K562 (cell line): Measurements from ENCODE around the gene PRDM15. TPM values are rescaled to one million over a fixed set of nuclear protein-coding genes. Genes with fewer than 3 reads are reported as not detected.

ENCODE experiments used
- ATAC-seq: fragments of 200-7000 bp; cut with Tn5 transposase; 3 replicates; pipeline ENCODE4 v1.9.1; 2020; ENCODE audit warnings: moderate library complexity
- BruUV-seq: library from RNA; stranded (reverse); fragments of 400-500 nt; replicated peaks from 2 replicates; lab custom pipeline; 2021; lab: Mats Ljungman, UMichigan
- CTCF ChIA-PET: fragments of 300-600 bp; formaldehyde crosslinking; extraction: SDS; loops from one replicate; lab custom pipeline; 2021; ENCODE audit warnings: low intra/inter-chr PET ratio; lab: Yijun Ruan, JAX
- POLR2A ChIA-PET: fragments of 300-600, 350-650 bp; sonication (Branson Sonifier 250); formaldehyde crosslinking; extraction: SDS; loops from one replicate; lab custom pipeline; 2021; ENCODE audit warnings: antibody characterized with exemption, inconsistent platforms; lab: Yijun Ruan, JAX
- DNase-seq, 4 experiments: peaks; one replicate each; pipeline versions ENCODE4 v3.0.0 to v3.0.0-alpha.2; 2011 to 2018; ENCODE audit warnings: low spot score in 3 of 4, mixed read lengths in 3 of 4; ENCODE audit errors: extremely low read depth in 1 of 4
- FAIRE-seq: peaks from 2 replicates; lab custom pipeline; 2011; peaks lifted over from hg19 to GRCh38; lab: Jason Lieb, UNC
- H2AFZ ChIP-seq: 2 replicates; pipeline ENCODE4 v1.6.0; 2011; ENCODE audit warnings: low read depth, low read length, control low read depth, inconsistent platforms
- H3K27ac ChIP-seq: fragments of 200-600 bp; 3 replicates; pipeline ENCODE4 v1.8.0; 2011; ENCODE audit warnings: low read depth, mild to moderate bottlenecking, control low read depth, inconsistent platforms, low read length, moderate library complexity, mixed read lengths; ENCODE audit errors: extremely low read depth
- H3K27me3 ChIP-seq, 2 experiments: fragments of 300-600 bp in 1 of 2; 2 replicates in 1 of 2; 3 replicates in 1 of 2; pipeline versions ENCODE4 v1.6.0 to v1.8.0; 2011; ENCODE audit warnings: inconsistent platforms in 2 of 2, low read length in 2 of 2, mild to moderate bottlenecking in 1 of 2, mixed read lengths in 1 of 2, moderate library complexity in 1 of 2; ENCODE audit not compliant: control insufficient read depth in 2 of 2, insufficient read depth in 2 of 2
- H3K36me3 ChIP-seq: fragments of 300-600 bp; 3 replicates; pipeline ENCODE4 v1.8.0; 2011; ENCODE audit warnings: mild to moderate bottlenecking, low read length, inconsistent platforms; ENCODE audit not compliant: control insufficient read depth, insufficient read depth
- H3K4me1 ChIP-seq, 2 experiments: fragments of 200-600 bp in 1 of 2; replicated peaks in 1 of 2; 2 replicates in 1 of 2; 3 replicates in 1 of 2; pipeline versions ENCODE4 v1.5.1 to v1.8.0; 2011; ENCODE audit warnings: inconsistent platforms in 2 of 2, low read length in 2 of 2, mild to moderate bottlenecking in 1 of 2, mixed read lengths in 1 of 2, moderate library complexity in 1 of 2; ENCODE audit not compliant: control insufficient read depth in 2 of 2, insufficient read depth in 2 of 2
- H3K4me2 ChIP-seq: 2 replicates; pipeline ENCODE4 v1.6.1; 2011; ENCODE audit warnings: low read length, control low read depth, inconsistent platforms, mixed read lengths; ENCODE audit not compliant: insufficient read depth
- H3K4me3 ChIP-seq: fragments of 200-600 bp; sonication (generic), shearing (Covaris generic); 2 replicates; pipeline ENCODE4 v1.5.1; 2016; ENCODE audit warnings: control low read depth, inconsistent platforms
- H3K79me2 ChIP-seq: fragments of 200-600 bp; 3 replicates; pipeline ENCODE4 v1.8.0; 2011; ENCODE audit warnings: low read length, inconsistent platforms; ENCODE audit not compliant: control insufficient read depth, insufficient read depth
- H3K9ac ChIP-seq, 2 experiments: 2 replicates each; pipeline versions ENCODE4 v1.6.0 to v1.6.1; 2011; ENCODE audit warnings: low read depth in 2 of 2, low read length in 2 of 2, control low read depth in 1 of 2, inconsistent platforms in 1 of 2, mild to moderate bottlenecking in 1 of 2, mixed read lengths in 1 of 2; ENCODE audit not compliant: insufficient read depth in 1 of 2
- H3K9me1 ChIP-seq: one replicate; pipeline ENCODE4 v1.6.0; 2011; ENCODE audit warnings: inconsistent platforms, mild to moderate bottlenecking, low read length, moderate library complexity; ENCODE audit not compliant: control insufficient read depth, insufficient read depth
- H3K9me3 ChIP-seq: replicated peaks from 2 replicates; pipeline ENCODE4 v1.5.1; 2011; ENCODE audit warnings: low read depth, low read length, inconsistent platforms; ENCODE audit not compliant: control insufficient read depth, insufficient read depth
- H4K20me1 ChIP-seq: replicated peaks from 2 replicates; pipeline ENCODE4 v1.6.1; 2011; ENCODE audit warnings: low read length, inconsistent platforms, mixed read lengths; ENCODE audit not compliant: control insufficient read depth, insufficient read depth
- CBX3 ChIP-seq, 2 experiments: IDR thresholded peaks; 1 replicate in 1 of 2; 2 replicates in 1 of 2; pipeline ENCODE4 v1.6.1; 2012; ENCODE audit warnings: inconsistent platforms in 2 of 2, low read length in 2 of 2, borderline replicate concordance in 1 of 2, control low read depth in 1 of 2
- GATA2 ChIP-seq: sonication (generic); formaldehyde crosslinking; IDR thresholded peaks from 2 replicates; pipeline ENCODE4 v1.4.0; 2020; ENCODE audit warnings: mild to moderate bottlenecking, missing genetic modification reagents
- HDAC1 ChIP-seq, 2 experiments: fragments of 450-650 bp; IDR thresholded peaks; 2 replicates each; pipeline ENCODE4 v1.6.1; 2016 to 2017; ENCODE audit warnings: inconsistent platforms in 1 of 2, mild to moderate bottlenecking in 1 of 2, moderate library complexity in 1 of 2
- SMARCA4 ChIP-seq: fragments of 450-650 bp; IDR thresholded peaks from 2 replicates; pipeline ENCODE4 v1.6.1; 2016
- TBL1XR1 ChIP-seq, 2 experiments: IDR thresholded peaks; 2 replicates each; pipeline ENCODE4 v1.6.1; 2012; ENCODE audit warnings: improper control_type of control experiment in 2 of 2, low read length in 2 of 2, mild to moderate bottlenecking in 1 of 2
- ZNF780A ChIP-seq: fragments of 250-450 bp; sonication (Bioruptor Pico); IDR thresholded peaks from 2 replicates; pipeline ENCODE4 v1.5.0; 2021; ENCODE audit warnings: mild to moderate bottlenecking
- WGBS: fragments of 100-300 bp; shearing (Covaris generic); methylation state at CpG from one replicate; pipeline ENCODE4 v1.1.6; 2016; ENCODE audit warnings: low coverage, mixed read lengths; ENCODE audit not compliant: insufficient coverage; ENCODE audit errors: missing lambda C conversion rate; 5-methylcytosine and 5-hydroxymethylcytosine counted together
- in situ Hi-C: fragments of 300-500 bp; cut with MboI; formaldehyde crosslinking; loops from 4 replicates; pipeline ENCODE4 v1.15.0; 2018; ENCODE audit warnings: inconsistent platforms, mixed read lengths
- intact Hi-C: fragments of 100-400 bp; cut with micrococcal nuclease; formaldehyde crosslinking; loops from 2 replicates; pipeline ENCODE4 v1.14.2; 2022
- polyA plus RNA-seq, 8 experiments: library from polyadenylated mRNA; depleted of rRNA in 4 of 8; stranded (reverse) in 5 of 8; unstranded in 3 of 8; fragments of >200 nt; fragmentation: Nextera tagmentation in 2 of 8; fragmentation: Illumina TruSeq in 1 of 8; extraction: Ambion mirVana in 2 of 8; extraction: Trizol in 1 of 8; gene quantifications; 2 replicates each; pipeline versions ENCODE4 v1.2.1 to v1.2.3, GENCODE V29; 2011 to 2014; ENCODE audit warnings: inconsistent platforms in 1 of 8, missing spikeins in 1 of 8
- total RNA-seq, 7 experiments: library from RNA; depleted of rRNA in 6 of 7; stranded (reverse); fragments of >200 nt in 6 of 7; fragmentation: Illumina TruSeq in 2 of 7; extraction: Trizol in 2 of 7; gene quantifications; 2 replicates each; pipeline versions ENCODE4 v1.2.1 to v1.2.3, GENCODE V29; 2011 to 2021; ENCODE audit warnings: low replicate concordance in 1 of 7
- TF ChIP-seq, protein P1 (sequence below): fragments of 250-450 bp; sonication (Bioruptor Pico); IDR thresholded peaks from 2 replicates; pipeline ENCODE4 v1.4.0; 2020

PRDM15 gene
- total and polyA plus RNA-seq, 9 of the 15 experiments (the other 6 are each of a cell fraction or from before 2014, with no cell fraction given): 0.93 to 9.2 (median 6.2) TPM

GRCh38 chr21:41924368-41924754, 45.2 kb upstream of the PRDM15 start:
- ATAC-seq (no peak), FAIRE-seq (no peak), DNase-seq (no peak)
- H3K9me1 ChIP-seq: peaks cover 2% of the 10 kb centered on the region
- TF ChIP-seq SMARCA4: no peak
- no peaks in the 10 kb centered on the region for H4K20me1 ChIP-seq
- H3K9ac ChIP-seq: no peak overlapping the region
- H2AFZ ChIP-seq: no peak overlapping the region
- BruUV-seq: no TSS peak
- in situ Hi-C loops: no loop called here
- no peaks in the 10 kb centered on the region for H3K27me3 ChIP-seq
- no peaks in the 10 kb centered on the region; the same call in 2 of the 3 replicates for H3K79me2 ChIP-seq
- no peaks in the 10 kb centered on the region; the same call in 2 of the 3 replicates for H3K36me3 ChIP-seq
- CTCF ChIA-PET: no interaction called here
- no peaks in the 10 kb centered on the region for H3K9me3 ChIP-seq
- H3K4me3 ChIP-seq: no peak overlapping the region
- POLR2A ChIA-PET: interaction anchor here (0.9 to 1.6 kb wide), 2 partner anchors 9 to 44 kb away, joined by 3 read pairs; no protein-coding TSS in a partner anchor
- intact Hi-C loops: no loop called here
- no peak overlapping the region for H3K27ac ChIP-seq
- 84% methylated on average over 6 of the region's 6 CpGs for WGBS
- peaks cover 0 to 8% of the 10 kb centered on the region in 2 experiments; a peak in 3 of 5 replicates for H3K4me1 ChIP-seq
- H3K4me2 ChIP-seq: no peak overlapping the region

DNA sequence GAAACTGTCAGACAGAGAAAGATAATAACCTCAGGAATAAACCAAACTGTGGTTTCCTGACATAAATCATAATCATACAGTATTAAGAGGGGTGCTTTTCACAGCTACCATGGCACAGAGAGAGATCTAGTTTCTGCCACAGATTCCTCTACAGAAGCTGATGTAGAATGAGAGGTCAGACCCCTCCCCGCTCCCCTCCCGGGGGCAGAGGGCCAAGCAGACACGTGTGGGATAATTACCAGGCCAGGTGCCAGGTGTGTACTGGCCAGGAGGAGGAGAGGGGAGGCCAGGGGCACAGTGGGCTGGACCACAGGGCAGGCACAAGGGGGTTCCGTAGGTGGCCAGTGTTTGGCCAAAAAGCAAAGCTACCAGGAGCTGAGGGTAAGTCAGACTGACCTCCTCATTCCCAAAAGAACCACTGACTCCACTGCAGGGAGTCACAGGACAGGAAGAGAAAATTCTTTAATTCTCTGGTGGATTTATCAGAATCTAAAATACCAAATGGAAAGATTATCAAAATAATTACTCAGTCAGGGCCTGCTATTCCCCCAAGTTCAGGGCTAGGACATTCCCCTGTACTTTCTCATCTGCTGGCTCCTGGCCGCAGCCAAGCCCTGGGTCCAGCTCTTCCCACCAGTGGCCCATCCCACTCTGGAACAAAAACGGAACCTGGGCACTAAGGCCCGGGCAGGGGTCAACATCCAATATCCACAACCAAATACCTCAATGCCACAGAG, 44.7 kb upstream of the PRDM15 start:
- ATAC-seq: no peak
- no TSS peak for BruUV-seq
- DNase-seq: no peak
- Histone ChIP-seq H3K9me3 (no peaks in the 10 kb centered on the region), H2AFZ (no peak overlapping the region), H3K27ac (no peak overlapping the region), H3K79me2 (no peaks in the 10 kb centered on the region; the same call in 2 of the 3 replicates), H3K4me2 (no peak overlapping the region), H3K27me3 (no peaks in the 10 kb centered on the region), H3K36me3 (peaks cover 3% of the 10 kb centered on the region; the same call in 2 of the 3 replicates), H4K20me1 (no peaks in the 10 kb centered on the region; the same call in 1 of the 2 replicates), H3K4me1 (peaks cover 0 to 4% of the 10 kb centered on the region in 2 experiments; a peak in 2 of 5 replicates), H3K9ac (no peak overlapping the region), H3K4me3 (no peak overlapping the region), H3K9me1 (no peaks in the 10 kb centered on the region)
- in situ Hi-C loops (no loop called here), intact Hi-C loops (no loop called here)
- no peak for FAIRE-seq
- POLR2A ChIA-PET: interaction anchor here (0.9 to 1.6 kb wide), 2 partner anchors 9 to 44 kb away, joined by 3 read pairs; no protein-coding TSS in a partner anchor
- 63% methylated on average over 7 of the region's 7 CpGs for WGBS
- CTCF ChIA-PET: no interaction called here
- no peak for TF ChIP-seq HDAC1 (IDR thresholded peaks at IDR 0.05)
- TF ChIP-seq GATA2 (CRISPR knock-in tag): no peak
- no peak for TF ChIP-seq CBX3 (IDR thresholded peaks at IDR 0.05; ENCODE audit: borderline replicate concordance in 1 of 2, low read length in 2 of 2)
- TF ChIP-seq, protein P1, sequence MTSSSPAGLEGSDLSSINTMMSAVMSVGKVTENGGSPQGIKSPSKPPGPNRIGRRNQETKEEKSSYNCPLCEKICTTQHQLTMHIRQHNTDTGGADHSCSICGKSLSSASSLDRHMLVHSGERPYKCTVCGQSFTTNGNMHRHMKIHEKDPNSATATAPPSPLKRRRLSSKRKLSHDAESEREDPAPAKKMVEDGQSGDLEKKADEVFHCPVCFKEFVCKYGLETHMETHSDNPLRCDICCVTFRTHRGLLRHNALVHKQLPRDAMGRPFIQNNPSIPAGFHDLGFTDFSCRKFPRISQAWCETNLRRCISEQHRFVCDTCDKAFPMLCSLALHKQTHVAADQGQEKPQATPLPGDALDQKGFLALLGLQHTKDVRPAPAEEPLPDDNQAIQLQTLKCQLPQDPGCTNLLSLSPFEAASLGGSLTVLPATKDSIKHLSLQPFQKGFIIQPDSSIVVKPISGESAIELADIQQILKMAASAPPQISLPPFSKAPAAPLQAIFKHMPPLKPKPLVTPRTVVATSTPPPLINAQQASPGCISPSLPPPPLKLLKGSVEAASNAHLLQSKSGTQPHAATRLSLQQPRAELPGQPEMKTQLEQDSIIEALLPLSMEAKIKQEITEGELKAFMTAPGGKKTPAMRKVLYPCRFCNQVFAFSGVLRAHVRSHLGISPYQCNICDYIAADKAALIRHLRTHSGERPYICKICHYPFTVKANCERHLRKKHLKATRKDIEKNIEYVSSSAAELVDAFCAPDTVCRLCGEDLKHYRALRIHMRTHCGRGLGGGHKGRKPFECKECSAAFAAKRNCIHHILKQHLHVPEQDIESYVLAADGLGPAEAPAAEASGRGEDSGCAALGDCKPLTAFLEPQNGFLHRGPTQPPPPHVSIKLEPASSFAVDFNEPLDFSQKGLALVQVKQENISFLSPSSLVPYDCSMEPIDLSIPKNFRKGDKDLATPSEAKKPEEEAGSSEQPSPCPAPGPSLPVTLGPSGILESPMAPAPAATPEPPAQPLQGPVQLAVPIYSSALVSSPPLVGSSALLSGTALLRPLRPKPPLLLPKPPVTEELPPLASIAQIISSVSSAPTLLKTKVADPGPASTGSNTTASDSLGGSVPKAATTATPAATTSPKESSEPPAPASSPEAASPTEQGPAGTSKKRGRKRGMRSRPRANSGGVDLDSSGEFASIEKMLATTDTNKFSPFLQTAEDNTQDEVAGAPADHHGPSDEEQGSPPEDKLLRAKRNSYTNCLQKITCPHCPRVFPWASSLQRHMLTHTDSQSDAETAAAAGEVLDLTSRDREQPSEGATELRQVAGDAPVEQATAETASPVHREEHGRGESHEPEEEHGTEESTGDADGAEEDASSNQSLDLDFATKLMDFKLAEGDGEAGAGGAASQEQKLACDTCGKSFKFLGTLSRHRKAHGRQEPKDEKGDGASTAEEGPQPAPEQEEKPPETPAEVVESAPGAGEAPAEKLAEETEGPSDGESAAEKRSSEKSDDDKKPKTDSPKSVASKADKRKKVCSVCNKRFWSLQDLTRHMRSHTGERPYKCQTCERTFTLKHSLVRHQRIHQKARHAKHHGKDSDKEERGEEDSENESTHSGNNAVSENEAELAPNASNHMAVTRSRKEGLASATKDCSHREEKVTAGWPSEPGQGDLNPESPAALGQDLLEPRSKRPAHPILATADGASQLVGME (CRISPR knock-in tag): no peak
- no peak for TF ChIP-seq ZNF780A (CRISPR knock-in tag)
- TF ChIP-seq TBL1XR1 (IDR thresholded peaks at IDR 0.05; ENCODE audit: low read length in 2 of 2): no peak
